Central memory CD8-positive, alpha-beta T cell (primary cell): Measurements from ENCODE around the gene MCRS1.
"Not testable (repeated sequence)": the region's sequence is repeated elsewhere in the genome, so short reads cannot be mapped to it uniquely, and the experiment has no call there.

ENCODE experiments used
- ATAC-seq: fragments of 150-1000 bp; cut with Tn5 transposase; replicated peaks from 2 replicates; pipeline ENCODE4 v1.10.0; 2022; ENCODE audit warnings: mild to moderate bottlenecking, moderate FRiP score, moderate number of reproducible peaks; ENCODE audit not compliant: poor library complexity, severe bottlenecking; ENCODE audit errors: extremely low read depth
- DNase-seq, 2 donors: peaks; one replicate each; pipeline ENCODE4 v3.0.0; 2021; ENCODE audit warnings: low spot score in 2 of 2
- H3K27ac Mint-ChIP-seq: one replicate; pipeline ENCODE4 v1.8.0; 2022; ENCODE audit warnings: low read depth, mild to moderate bottlenecking, moderate library complexity, mixed read lengths
- H3K27me3 Mint-ChIP-seq: one replicate; pipeline ENCODE4 v1.8.0; 2022; ENCODE audit warnings: mixed read lengths
- H3K36me3 Mint-ChIP-seq: one replicate; pipeline ENCODE4 v1.8.0; 2022; ENCODE audit warnings: mild to moderate bottlenecking, moderate library complexity, mixed read lengths; ENCODE audit not compliant: insufficient read depth
- H3K4me1 Mint-ChIP-seq: one replicate; pipeline ENCODE4 v1.8.0; 2022; ENCODE audit warnings: mixed read lengths
- H3K4me3 Mint-ChIP-seq: one replicate; pipeline ENCODE4 v1.8.0; 2022; ENCODE audit warnings: mild to moderate bottlenecking, moderate library complexity, mixed read lengths
- H3K9me3 Mint-ChIP-seq: one replicate; pipeline ENCODE4 v1.8.0; 2022; ENCODE audit warnings: mixed read lengths

MCRS1 gene

DNA sequence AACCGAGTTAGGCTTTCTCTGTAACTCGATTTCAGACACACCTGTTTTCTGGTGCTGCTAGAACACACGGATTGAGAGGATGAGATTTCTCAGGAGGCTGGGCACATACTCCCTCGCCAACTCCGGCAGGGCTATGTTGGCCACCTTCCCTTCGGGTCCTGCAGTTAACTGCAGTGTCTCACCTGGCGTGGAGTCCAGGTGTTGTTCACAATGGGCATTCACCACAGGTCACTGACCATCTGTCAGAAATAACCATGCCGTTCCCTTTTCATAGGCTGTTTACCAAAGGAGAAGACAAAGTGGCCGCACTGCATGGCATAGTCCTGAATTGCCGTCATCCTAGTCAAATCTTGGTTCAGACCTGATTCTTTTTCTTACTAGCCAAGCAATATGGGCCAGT, 34.6 kb downstream of the MCRS1 start:
- no peak for DNase-seq
- no peak overlapping the region for H3K27ac Mint-ChIP-seq
- no peak for ATAC-seq
- H3K36me3 Mint-ChIP-seq, result peaks cover 5% of the 10 kb centered on the region
- no peaks in the 10 kb centered on the region for H3K27me3 Mint-ChIP-seq
- H3K4me1 Mint-ChIP-seq, result no peaks in the 10 kb centered on the region
- H3K9me3 Mint-ChIP-seq, result no peaks in the 10 kb centered on the region
- H3K4me3 Mint-ChIP-seq, result no peak overlapping the region

DNA sequence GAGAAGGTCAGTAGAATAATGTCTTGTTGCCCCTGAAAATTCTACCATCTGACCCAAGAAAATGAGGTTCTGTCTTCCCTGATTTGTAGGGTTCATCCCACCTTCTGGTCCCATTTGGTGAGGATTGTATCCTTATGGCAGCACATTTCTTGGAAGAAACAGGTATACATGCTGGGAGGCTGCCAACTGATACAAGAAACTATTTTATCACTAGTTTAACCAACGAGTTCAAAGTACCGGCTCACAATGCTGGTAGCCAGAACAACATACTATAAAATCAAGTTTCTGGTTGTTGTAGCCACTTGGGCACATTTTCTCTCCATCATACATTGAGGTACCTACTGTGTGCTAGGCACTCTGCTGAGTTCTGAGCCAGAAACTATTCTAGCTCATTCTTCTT, 36.2 kb downstream of the MCRS1 start:
- Mint-ChIP-seq H3K4me1 (no peaks in the 10 kb centered on the region), H3K27me3 (no peaks in the 10 kb centered on the region), H3K27ac (no peak overlapping the region), H3K36me3 (no peaks in the 10 kb centered on the region), H3K9me3 (no peaks in the 10 kb centered on the region), H3K4me3 (no peak overlapping the region)
- DNase-seq (no peak), ATAC-seq (no peak)

DNA sequence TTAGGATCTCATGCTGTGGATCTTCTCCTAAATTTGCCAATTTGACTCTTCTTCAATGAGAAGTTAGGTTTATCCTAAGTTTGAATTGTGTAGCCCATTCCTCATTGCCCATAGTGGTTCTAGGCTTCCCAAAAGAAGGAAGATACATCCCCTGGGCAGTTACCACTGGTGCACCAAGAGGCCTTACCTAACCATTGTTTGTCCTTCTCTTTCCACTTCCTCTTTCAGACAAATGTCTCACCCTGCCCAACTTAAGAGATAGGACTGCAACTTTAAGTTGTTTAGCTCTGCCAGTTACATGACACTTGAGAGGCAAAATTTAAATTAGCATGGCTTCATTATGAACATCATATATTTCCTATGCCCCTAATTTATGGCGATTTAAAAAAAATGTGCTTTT, 38.5 kb downstream of the MCRS1 start:
- no peak overlapping the region for H3K27ac Mint-ChIP-seq
- ATAC-seq, result no peak
- no peak for DNase-seq

DNA sequence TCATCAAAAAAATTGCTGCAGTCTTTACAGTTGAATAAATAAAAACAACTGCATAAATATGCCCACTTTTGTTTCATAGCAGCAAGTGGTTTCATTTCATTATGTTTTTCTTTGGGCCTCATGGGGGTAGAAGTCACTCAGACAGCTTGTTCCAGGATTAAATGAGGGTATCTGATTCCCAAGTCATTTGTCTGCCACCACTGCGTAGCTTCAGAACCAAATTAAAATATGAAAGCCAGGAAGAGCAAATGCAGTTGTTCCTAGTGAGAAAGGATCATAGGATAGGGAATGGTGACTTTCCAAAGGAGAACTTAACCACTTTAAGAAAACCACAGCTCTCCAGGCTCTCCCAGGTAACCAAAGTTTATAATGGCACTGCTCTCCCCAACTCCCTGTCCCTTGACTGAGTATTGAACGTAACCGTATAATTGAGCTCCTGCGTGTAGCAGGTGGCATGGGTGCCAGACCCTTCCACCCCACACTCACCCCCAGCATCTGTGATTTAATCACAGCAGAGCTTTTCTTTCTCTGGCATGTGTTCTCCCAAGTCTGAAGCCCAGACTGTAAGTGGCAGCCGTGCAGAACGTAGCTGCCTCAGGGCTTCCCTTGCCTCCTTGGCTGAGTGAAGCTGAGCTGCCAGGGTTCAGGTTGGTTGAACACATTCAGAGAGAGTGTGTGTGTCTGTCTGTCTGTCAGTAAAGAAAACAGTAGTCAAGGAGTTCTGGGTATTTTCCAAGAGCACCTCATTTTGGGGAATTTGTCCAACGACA, 40.4 kb downstream of the MCRS1 start:
- H3K27me3 Mint-ChIP-seq, result no peaks in the 10 kb centered on the region
- no peak overlapping the region for H3K27ac Mint-ChIP-seq
- no peak overlapping the region for H3K4me3 Mint-ChIP-seq
- DNase-seq (no peak), ATAC-seq (no peak)
- no peaks in the 10 kb centered on the region for H3K4me1 Mint-ChIP-seq
- no peaks in the 10 kb centered on the region for H3K36me3 Mint-ChIP-seq
- H3K9me3 Mint-ChIP-seq, result no peaks in the 10 kb centered on the region

More for the DNA sequence above, 38.5 kb downstream of the MCRS1 start:
- no peaks in the 10 kb centered on the region for H3K27me3 Mint-ChIP-seq
- no peaks in the 10 kb centered on the region for H3K4me1 Mint-ChIP-seq
- no peaks in the 10 kb centered on the region for H3K36me3 Mint-ChIP-seq
- H3K4me3 Mint-ChIP-seq, result no peak overlapping the region
- no peaks in the 10 kb centered on the region for H3K9me3 Mint-ChIP-seq

DNA sequence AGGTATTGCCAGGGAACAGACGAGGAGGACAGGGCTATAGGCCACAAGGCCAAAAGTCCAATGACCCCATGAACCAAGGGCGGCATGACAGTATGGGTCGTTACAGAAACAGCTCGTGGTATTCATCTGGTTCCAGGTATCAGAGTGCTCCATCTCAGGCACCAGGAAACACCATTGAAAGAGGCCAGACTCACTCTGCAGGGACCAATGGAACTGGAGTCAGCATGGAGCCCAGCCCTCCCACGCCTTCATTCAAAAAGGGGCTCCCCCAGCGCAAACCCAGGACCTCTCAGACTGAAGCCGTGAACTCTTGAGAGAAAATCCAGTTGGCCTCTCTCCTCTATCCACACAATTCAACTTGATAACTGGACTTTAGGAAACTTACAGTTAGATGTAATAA, 42.0 kb downstream of the MCRS1 start:
- Mint-ChIP-seq H3K36me3 (no peaks in the 10 kb centered on the region), H3K27me3 (no peaks in the 10 kb centered on the region), H3K9me3 (no peaks in the 10 kb centered on the region), H3K27ac (no peak overlapping the region), H3K4me1 (no peaks in the 10 kb centered on the region), H3K4me3 (no peak overlapping the region)
- DNase-seq (no peak), ATAC-seq (no peak)

DNA sequence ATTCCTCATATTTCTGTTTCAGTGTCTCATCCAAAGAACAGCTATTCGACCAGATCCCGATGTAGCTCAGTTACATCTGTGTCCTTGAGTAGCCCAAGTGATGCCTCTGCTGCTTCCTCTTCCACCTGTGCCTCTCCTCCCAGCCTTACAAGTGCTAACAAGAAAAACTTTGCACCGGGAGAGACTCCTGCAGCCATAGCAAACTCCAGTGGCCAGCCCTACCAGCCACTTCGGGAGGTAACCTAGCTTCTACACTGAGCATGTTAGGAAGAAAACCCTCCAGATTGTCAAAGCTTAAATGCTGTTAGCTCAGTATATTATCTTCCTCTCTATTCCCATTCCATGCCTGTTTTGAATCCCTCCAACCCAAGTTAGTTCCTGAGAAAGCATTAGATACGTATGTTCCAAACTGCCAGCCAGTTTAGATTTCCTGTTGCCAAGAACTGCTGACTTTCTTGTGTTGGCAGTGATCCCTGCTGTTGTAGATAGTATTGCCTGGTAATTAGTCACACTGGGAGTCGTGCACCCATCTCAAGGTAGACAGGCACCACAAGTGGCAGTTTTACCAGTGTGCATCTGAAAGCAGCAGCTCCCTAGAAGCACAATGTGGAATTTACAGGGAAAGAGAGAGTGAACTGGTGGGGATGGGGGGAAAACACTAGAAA, 43.1 kb downstream of the MCRS1 start:
- Mint-ChIP-seq H3K27ac (no peak overlapping the region), H3K36me3 (peaks cover under 1% of the 10 kb centered on the region), H3K4me1 (no peaks in the 10 kb centered on the region), H3K27me3 (no peaks in the 10 kb centered on the region), H3K9me3 (no peaks in the 10 kb centered on the region), H3K4me3 (no peak overlapping the region)
- ATAC-seq (no peak), DNase-seq (no peak)

DNA sequence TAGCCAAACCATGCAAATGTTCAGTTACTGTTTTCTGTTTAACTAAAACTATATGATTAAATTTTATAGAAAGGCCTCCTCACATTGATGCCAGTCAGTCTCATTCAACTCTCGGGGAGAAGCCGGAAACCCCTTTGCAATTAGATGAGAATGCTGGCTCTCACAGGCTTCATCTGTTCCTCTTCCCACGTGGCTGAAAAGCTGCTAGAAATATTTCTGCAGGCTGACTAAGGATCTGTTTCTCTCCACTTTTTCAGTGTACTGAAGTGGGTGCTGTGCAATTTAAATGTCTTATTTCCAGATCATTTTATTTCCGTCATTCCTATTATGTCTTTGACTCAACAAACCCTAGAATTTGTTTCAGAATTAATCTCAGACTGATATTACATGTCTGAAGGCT, 46.6 kb downstream of the MCRS1 start:
- no peak for DNase-seq
- ATAC-seq, result no peak
- H3K27ac Mint-ChIP-seq, result no peak overlapping the region
- no peak overlapping the region for H3K4me3 Mint-ChIP-seq
- no peaks in the 10 kb centered on the region for H3K9me3 Mint-ChIP-seq
- no peaks in the 10 kb centered on the region for H3K4me1 Mint-ChIP-seq
- no peaks in the 10 kb centered on the region for H3K27me3 Mint-ChIP-seq
- H3K36me3 Mint-ChIP-seq, result peaks cover 4% of the 10 kb centered on the region

DNA sequence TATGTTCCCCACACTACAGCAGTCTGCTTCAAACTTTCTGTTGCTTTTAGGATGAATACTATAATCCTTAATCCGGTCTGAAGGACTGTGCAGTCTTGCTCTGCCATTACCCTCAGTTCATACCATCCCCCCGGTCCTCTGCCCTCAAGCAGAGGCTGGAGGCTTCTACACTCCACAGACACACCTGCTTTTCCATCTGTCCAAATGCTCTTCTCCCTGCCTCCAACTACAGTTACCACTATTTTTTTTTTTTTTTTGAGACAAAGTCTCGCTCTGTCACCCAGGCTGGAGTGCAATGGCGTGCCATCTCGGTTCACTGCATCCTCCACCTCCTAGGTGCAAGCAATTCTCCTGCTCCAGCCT, 48.4 kb downstream of the MCRS1 start:
- Mint-ChIP-seq H3K9me3 (no peaks in the 10 kb centered on the region), H3K4me3 (no peak overlapping the region), H3K27ac (no peak overlapping the region)

DNA sequence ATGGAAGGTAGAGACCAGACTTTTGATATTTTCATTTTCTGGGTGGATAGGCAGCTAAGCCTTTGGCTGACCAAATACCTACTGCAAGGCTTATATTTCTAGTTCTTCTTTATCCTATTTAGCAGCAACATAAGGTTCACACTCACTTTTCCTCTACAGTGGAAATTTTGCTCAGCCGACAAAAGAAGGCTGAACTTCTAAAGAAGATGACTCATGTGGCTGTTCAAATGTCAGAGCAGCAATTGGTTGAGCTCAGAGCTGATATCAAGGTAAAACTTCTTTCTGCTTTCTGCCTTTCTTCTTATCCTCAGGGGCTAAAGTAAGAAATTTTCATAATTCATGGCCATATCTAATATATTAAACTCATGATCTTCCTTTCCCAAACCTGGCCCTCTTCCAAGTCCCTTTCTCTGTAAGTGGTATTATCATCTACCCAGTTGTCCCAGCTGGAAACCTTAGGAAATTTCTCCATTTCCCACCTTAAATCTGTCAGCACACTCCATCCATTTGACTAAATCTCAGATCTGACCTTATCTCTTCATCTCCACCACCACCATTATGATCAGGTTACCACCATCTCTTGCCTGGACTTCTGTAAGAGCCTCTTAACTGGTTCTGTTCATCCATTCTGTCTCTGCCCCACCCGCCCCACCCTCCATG, 48.9 kb downstream of the MCRS1 start:
- Mint-ChIP-seq H3K9me3 (no peaks in the 10 kb centered on the region), H3K4me3 (no peak overlapping the region), H3K27ac (no peak overlapping the region), H3K27me3 (no peaks in the 10 kb centered on the region), H3K4me1 (no peaks in the 10 kb centered on the region), H3K36me3 (peaks cover 4% of the 10 kb centered on the region)
- DNase-seq (no peak), ATAC-seq (no peak)

More for the DNA sequence above, 48.4 kb downstream of the MCRS1 start:
- DNase-seq (no peak), ATAC-seq (no peak)
- no peaks in the 10 kb centered on the region for H3K4me1 Mint-ChIP-seq
- H3K27me3 Mint-ChIP-seq, result no peaks in the 10 kb centered on the region
- peaks cover 4% of the 10 kb centered on the region for H3K36me3 Mint-ChIP-seq

DNA sequence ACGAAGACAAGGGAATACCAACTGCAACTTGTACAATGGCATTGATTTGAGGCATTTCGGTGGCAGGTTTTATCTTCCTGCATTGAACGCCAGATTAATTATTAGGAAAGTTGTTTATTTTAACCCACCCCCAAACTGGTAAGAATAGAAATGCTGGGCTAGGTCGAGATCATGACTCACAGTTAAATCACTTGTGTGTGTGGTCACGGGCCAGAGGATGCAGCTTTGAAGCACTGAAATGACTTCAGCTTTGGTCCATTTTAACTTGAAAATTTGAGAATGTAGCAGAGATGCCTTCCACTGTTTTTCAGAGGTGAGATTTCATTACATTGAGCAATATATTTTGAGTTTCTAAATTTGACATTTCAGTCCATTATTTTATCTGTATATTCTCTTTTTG, 52.7 kb downstream of the MCRS1 start:
- ATAC-seq (no peak), DNase-seq (no peak)
- Mint-ChIP-seq H3K4me3 (no peak overlapping the region), H3K27ac (no peak overlapping the region), H3K27me3 (no peaks in the 10 kb centered on the region), H3K4me1 (no peaks in the 10 kb centered on the region), H3K9me3 (no peaks in the 10 kb centered on the region), H3K36me3 (peaks cover 4% of the 10 kb centered on the region)

DNA sequence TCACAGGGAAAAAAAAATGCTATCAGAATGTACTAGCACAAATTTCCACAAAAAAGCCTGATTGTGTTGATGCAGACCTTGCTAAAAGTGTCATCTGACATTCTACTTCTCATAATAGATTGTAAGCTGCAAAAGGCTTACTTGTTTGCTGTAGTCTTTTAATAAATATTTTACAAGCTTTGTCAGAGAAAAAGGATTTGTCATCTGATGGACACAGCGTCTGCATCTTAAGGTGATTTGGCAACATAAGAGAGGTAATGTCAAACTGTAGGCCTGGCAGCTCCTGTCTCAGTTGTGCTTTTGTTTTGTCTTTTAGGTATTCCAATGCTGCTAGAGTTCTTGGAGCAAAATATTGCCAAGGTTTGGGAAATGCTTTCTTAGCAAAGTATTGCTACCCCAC, 55.4 kb downstream of the MCRS1 start:
- Mint-ChIP-seq H3K27me3 (no peaks in the 10 kb centered on the region), H3K27ac (no peak overlapping the region), H3K4me1 (no peaks in the 10 kb centered on the region), H3K9me3 (no peaks in the 10 kb centered on the region), H3K4me3 (no peak overlapping the region), H3K36me3 (peaks cover 3% of the 10 kb centered on the region)
- DNase-seq (no peak), ATAC-seq (no peak)

DNA sequence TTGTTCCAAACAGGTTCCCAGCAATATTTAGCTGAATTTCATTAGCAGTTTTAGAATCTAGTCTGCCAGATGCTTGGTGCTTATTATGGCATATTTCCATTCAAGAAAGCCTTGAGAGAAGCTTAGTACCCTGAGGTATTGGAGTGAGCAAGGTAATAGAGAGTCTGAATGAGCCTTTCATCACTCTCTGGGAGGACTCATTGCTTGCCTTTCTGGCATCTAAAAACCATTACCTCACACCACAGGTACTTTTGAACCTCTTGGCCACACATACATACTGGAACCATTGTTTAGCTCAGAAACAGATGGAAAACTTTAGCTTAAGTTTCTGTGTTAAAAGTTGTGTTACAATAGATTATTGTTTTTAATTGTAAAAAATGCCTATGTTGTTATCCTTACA, 56.5 kb downstream of the MCRS1 start:
- DNase-seq (no peak), ATAC-seq (no peak)
- H3K4me3 Mint-ChIP-seq, result no peak overlapping the region
- H3K4me1 Mint-ChIP-seq, result no peaks in the 10 kb centered on the region
- no peaks in the 10 kb centered on the region for H3K27me3 Mint-ChIP-seq
- H3K27ac Mint-ChIP-seq, result no peak overlapping the region
- H3K9me3 Mint-ChIP-seq, result no peaks in the 10 kb centered on the region
- H3K36me3 Mint-ChIP-seq, result peaks cover 3% of the 10 kb centered on the region

DNA sequence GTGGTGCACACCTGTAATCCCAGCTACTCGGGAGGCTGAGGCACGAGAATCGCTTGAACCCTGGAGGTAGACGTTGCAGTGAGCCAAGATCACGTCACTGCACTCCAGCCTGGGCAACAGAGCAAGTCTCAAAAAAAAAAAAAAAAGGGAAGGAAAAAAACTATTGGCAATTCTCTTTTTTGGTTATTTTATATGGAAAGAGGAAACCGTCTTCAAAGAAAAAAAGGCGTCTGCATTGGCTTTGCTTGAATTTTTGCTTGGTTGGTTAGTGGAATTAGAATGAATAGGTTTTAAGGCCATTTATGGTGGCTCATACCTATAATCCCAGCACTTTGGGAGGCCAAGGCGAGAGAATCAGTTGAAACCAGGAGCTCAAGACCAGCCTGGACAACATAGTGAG, 58.3 kb downstream of the MCRS1 start:
- H3K27ac Mint-ChIP-seq, H3K36me3 Mint-ChIP-seq, H3K9me3 Mint-ChIP-seq, ATAC-seq, H3K4me3 Mint-ChIP-seq, H3K27me3 Mint-ChIP-seq, H3K4me1 Mint-ChIP-seq, DNase-seq: not testable (repeated sequence)
